ENCODE results near the gene FAM210B. TPM values are rescaled to one million over a fixed set of nuclear protein-coding genes. Genes with fewer than 3 reads are reported as not detected.
A peak's percentile ranks its signal among the peaks of the same experiment; 100 is the strongest.

The FAM210B gene
- total and polyA plus RNA-seq, 9 of the 15 experiments (the other 6 are each of a cell fraction or from before 2014, with no cell fraction given) = 12.1 to 87.3 (median 47.6) TPM

GRCh38 chr20:56362833-56363413 is 4.1 kb downstream of the FAM210B start (continued):
- no peak for TF ChIP-seq RREB1 (CRISPR knock-in tag; IDR thresholded peaks at IDR 0.05)
- TF ChIP-seq ZNF639 (CRISPR knock-in tag; conservative IDR thresholded peaks at IDR 0.05 in 1 of 2, IDR thresholded peaks at IDR 0.05 in 1 of 2) = peak in 1 of 2 experiments; percentile 78; a peak in 2 of 4 replicates
- TF ChIP-seq HNRNPK (IDR thresholded peaks at IDR 0.05; ENCODE audit: low read depth, low read length, poor library complexity, severe bottlenecking) = no peak
- no peak for TF ChIP-seq FUS (optimal IDR thresholded peaks at IDR 0.05; ENCODE audit: low read depth, low read length)
- no peak for TF ChIP-seq ZNF699 (CRISPR knock-in tag; IDR thresholded peaks at IDR 0.05; ENCODE audit: insufficient replicate concordance)
- no peak for TF ChIP-seq ZC3H8 (IDR thresholded peaks at IDR 0.05)
- peak; percentile 98 for TF ChIP-seq TAL1 (IDR thresholded peaks at IDR 0.05)
- TF ChIP-seq ZBTB7A (IDR thresholded peaks at IDR 0.05; ENCODE audit: borderline replicate concordance, control insufficient read depth, low read depth, low read length) = peak; percentile 91; the same call in 1 of the 2 replicates
- TF ChIP-seq UBTF (IDR thresholded peaks at IDR 0.05; ENCODE audit: borderline replicate concordance in 1 of 2, low read depth in 2 of 2, low read length in 2 of 2) = 0 out of 4 replicates have a peak, but pooled peaks of 1 of the 2 experiments have one; percentile 7
- peak; percentile 89 for TF ChIP-seq FOXM1 (IDR thresholded peaks at IDR 0.05; ENCODE audit: low read depth)
- TF ChIP-seq FOXM1 (CRISPR knock-in tag; IDR thresholded peaks at IDR 0.05; ENCODE audit: low read depth) = no peak
